Activated T-cell treated with anti-CD3 and anti-CD28 coated beads, Interleukin-2, amount 50 U/mL, for 4 hours (primary cell): ENCODE results near the gene WNT7A. TPM values are rescaled to one million over a fixed set of nuclear protein-coding genes. Genes with fewer than 3 reads are reported as not detected.
"Not testable (repeated sequence)": the region's sequence is repeated elsewhere in the genome, so short reads cannot be mapped to it uniquely, and the experiment has no call there.

Experiments
- ATAC-seq, 2 donors: fragments of 200-7000 bp; cut with Tn5 transposase; one replicate each; pipeline ENCODE4 v1.10.0; 2021
- DNase-seq: peaks from one replicate; pipeline ENCODE4 v3.0.0-alpha.2; 2020
- H3K27me3 Mint-ChIP-seq: one replicate; pipeline ENCODE4 v1.8.0; 2021; ENCODE audit warnings: low read depth, mixed read lengths
- H3K36me3 Mint-ChIP-seq: one replicate; pipeline ENCODE4 v1.8.0; 2022; ENCODE audit warnings: mixed read lengths; ENCODE audit not compliant: insufficient read depth
- H3K4me1 Mint-ChIP-seq: one replicate; pipeline ENCODE4 v1.8.0; 2021; ENCODE audit warnings: low read depth, mixed read lengths
- H3K4me3 Mint-ChIP-seq: one replicate; pipeline ENCODE4 v1.8.0; 2021; ENCODE audit warnings: mild to moderate bottlenecking, moderate library complexity, mixed read lengths
- H3K9me3 Mint-ChIP-seq: one replicate; pipeline ENCODE4 v1.8.0; 2021; ENCODE audit warnings: mixed read lengths
- total RNA-seq, 3 donors: library from RNA; stranded (reverse); gene quantifications; one replicate each; pipeline ENCODE4 v1.2.1, GENCODE V29; 2021

WNT7A gene
- total RNA-seq, 3 donors from 2014 or later: 0.08 to 0.24 (median 0.10) TPM

DNA sequence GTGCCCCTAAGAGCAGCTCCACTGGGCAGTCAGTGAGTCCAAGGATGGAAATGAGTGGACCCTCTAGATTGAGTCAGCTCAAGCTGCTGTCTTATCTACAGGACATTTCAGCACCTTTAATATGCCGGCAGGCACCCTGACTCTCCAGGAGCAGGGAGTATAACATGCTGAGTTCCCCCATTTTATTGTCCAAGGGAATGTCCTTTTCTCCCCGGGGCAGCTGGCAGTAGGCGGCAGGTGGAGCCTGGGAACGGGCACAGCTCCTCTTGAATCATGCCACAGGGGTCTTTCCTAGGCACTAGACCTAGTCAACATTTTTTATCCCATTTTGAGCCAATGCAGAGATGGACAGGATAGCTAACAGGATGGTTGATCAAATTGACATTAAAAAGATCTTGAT is 14.8 kb downstream of the WNT7A start:
- Mint-ChIP-seq H3K27me3 (no peaks in the 10 kb centered on the region), H3K4me3 (no peak overlapping the region), H3K36me3 (peaks cover 2% of the 10 kb centered on the region), H3K4me1 (peaks cover 62% of the 10 kb centered on the region), H3K9me3 (no peaks in the 10 kb centered on the region)
- ATAC-seq (no peak), DNase-seq (no peak)

- Mint-ChIP-seq H3K27me3 (no peaks in the 10 kb centered on the region), H3K4me3 (no peak overlapping the region), H3K4me1 (peaks cover 55% of the 10 kb centered on the region), H3K36me3 (peaks cover 2% of the 10 kb centered on the region), H3K9me3 (no peaks in the 10 kb centered on the region)
- no peak for ATAC-seq
- DNase-seq: no peak
Measured at GRCh38 chr3:13863965-13864595, 15.8 kb downstream of the WNT7A start.

DNA sequence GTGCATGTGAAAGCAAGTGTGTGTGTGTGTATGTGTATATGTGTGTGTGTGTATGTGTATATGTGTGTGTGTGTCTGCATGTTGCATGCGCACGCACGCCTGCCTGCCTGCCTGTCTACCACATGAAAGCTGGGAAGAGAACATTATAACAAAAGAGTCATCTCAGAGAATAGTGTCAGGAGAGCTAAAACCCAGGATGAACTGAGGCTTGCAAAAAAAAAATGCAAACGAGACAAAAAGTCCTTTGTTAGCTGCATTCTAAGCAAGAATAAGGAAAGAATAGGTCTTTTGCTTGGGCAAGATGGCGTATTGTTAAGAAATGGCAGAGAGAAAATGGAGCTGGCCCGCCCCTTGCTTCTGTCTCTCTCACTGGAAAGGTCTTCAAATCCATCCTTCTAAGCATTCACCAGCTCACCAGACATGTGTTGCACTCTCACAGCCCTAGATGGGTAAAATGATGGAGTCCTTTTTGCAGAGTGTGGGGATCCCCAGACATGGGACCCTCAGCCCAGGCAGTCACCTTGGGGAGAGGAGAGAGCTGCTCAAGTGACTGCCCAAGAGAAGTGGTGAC is 16.4 kb downstream of the WNT7A start:
- ATAC-seq: no peak
- Mint-ChIP-seq H3K9me3 (no peaks in the 10 kb centered on the region), H3K4me1 (peaks cover 50% of the 10 kb centered on the region), H3K27me3 (no peaks in the 10 kb centered on the region), H3K36me3 (peaks cover 2% of the 10 kb centered on the region), H3K4me3 (no peak overlapping the region)
- DNase-seq: no peak

DNA sequence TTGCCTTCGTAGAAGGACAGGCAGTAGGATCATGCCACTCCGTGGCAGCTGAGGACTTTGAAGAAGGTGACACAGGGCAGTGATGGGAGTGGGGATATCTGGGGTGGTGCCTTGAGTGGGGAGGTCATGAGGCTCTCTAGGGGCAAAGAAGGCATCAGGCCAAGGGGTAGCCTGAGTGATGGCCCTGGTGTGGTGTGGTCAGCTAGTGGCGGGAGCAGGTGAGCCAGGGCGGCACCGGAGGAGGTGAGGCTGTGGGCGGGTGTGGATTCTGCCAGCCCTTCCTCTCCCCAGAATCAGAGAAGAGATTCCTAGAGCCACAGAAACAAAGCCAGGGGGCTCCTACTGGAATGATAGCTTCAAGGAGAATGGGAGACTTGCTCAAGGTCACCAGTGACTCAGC is 18.4 kb downstream of the WNT7A start:
- H3K4me3 Mint-ChIP-seq: no peak overlapping the region
- ATAC-seq (no peak), DNase-seq (no peak)
- H3K9me3 Mint-ChIP-seq: no peaks in the 10 kb centered on the region
- H3K4me1 Mint-ChIP-seq: peaks cover 33% of the 10 kb centered on the region
- peaks cover 2% of the 10 kb centered on the region for H3K36me3 Mint-ChIP-seq
- peaks cover 4% of the 10 kb centered on the region for H3K27me3 Mint-ChIP-seq

DNA sequence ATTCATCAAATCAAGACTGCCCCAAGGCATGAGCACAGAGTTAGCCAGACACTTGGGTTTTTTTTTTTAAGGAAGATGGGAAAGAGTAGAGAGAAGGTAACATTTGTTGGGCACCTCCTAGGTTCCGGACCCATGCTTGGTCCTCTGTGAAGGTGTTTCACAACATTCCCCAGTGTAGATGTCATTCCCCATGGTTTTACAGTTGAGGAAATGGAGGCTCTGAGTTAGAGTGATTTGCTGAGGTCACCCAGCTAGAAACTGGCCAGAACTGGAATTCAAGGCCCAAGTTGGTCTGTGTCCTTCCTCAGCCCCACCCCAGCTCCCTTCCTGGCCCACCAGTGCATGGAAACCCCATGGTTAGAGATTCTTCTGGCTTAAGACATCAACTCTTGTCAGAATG is 19.9 kb downstream of the WNT7A start:
- Mint-ChIP-seq H3K9me3 (no peaks in the 10 kb centered on the region), H3K36me3 (peaks cover 2% of the 10 kb centered on the region), H3K27me3 (peaks cover 4% of the 10 kb centered on the region), H3K4me3 (no peak overlapping the region), H3K4me1 (peaks cover 18% of the 10 kb centered on the region)
- no peak for ATAC-seq
- no peak for DNase-seq

DNA sequence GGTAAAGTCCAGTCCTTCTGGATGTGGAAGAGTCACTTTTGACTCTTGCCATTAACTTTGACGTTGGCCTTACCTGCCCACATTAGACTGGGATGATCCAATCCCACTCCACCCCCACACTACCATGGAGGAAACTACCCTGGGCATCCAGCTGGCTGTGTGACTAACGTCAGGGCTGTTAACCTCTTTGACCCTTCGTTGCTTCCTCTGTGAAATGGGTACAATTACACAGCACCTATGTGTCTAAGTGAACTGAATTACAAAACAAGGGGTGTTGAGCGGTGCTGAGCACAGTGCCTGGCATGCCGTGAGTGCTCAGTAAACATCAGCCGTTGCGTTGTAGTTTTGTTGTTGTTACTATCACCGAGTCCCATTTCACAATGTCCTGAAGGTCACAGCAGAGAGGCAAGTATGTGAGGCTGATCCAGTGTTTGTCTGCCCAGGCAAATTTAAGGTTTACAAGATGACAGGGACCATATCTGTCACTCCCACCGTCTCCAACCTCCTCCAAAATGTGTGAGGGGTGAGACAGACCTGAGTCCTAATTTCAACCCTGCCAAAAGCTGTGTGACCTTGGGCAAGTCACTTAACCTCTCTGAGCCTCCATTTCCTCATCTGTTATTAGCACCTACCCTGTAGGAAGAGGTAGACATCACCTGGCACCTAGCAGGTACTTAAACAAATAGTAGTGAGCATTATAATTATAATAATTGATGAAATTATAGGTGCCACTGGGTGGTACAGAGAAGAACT is 20.9 kb downstream of the WNT7A start:
- H3K9me3 Mint-ChIP-seq: no peaks in the 10 kb centered on the region
- peaks cover 4% of the 10 kb centered on the region for H3K27me3 Mint-ChIP-seq
- DNase-seq (no peak), ATAC-seq (no peak)
- no peak overlapping the region for H3K4me3 Mint-ChIP-seq
- peaks cover 12% of the 10 kb centered on the region for H3K4me1 Mint-ChIP-seq
- H3K36me3 Mint-ChIP-seq: peaks cover 2% of the 10 kb centered on the region

GRCh38 chr3:13857702-13858380 is 22.0 kb downstream of the WNT7A start:
- Mint-ChIP-seq H3K36me3 (peaks cover 2% of the 10 kb centered on the region), H3K4me1 (peaks cover 17% of the 10 kb centered on the region), H3K4me3 (no peak overlapping the region), H3K9me3 (no peaks in the 10 kb centered on the region), H3K27me3 (peaks cover 7% of the 10 kb centered on the region)
- no peak for ATAC-seq
- no peak for DNase-seq

DNA sequence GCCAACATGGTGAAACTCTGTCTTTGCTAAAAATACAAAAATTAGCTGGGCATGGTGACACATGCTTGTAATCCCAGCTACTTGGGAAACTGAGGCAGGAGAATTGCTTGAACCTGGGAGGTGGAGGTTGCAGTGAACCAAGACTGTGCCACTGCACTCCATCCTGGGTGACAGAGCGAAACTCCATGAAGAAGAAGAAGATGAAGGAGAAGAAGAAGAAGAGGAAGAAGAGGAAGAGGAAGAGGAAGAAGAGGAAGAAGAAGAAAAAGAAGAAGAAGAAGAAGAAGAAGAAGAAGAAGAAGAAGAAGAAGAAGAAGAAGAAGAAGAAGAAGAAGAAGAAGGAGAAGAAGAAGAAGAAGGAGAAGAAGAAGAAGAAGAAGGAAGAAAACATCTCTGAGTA is 23.2 kb downstream of the WNT7A start:
- not testable (repeated sequence) for ATAC-seq, DNase-seq, H3K27me3 Mint-ChIP-seq, H3K36me3 Mint-ChIP-seq, H3K9me3 Mint-ChIP-seq, H3K4me3 Mint-ChIP-seq
- peaks cover 17% of the 10 kb centered on the region for H3K4me1 Mint-ChIP-seq

- peaks cover 22% of the 10 kb centered on the region for H3K4me1 Mint-ChIP-seq
- peaks cover 11% of the 10 kb centered on the region for H3K27me3 Mint-ChIP-seq
- ATAC-seq (no peak), DNase-seq (no peak)
- H3K9me3 Mint-ChIP-seq: no peaks in the 10 kb centered on the region
- no peak overlapping the region for H3K4me3 Mint-ChIP-seq
- peaks cover 7% of the 10 kb centered on the region for H3K36me3 Mint-ChIP-seq
Measured at GRCh38 chr3:13856006-13856405, 23.9 kb downstream of the WNT7A start.

GRCh38 chr3:13854492-13854891 is 25.4 kb downstream of the WNT7A start:
- Mint-ChIP-seq H3K36me3 (peaks cover 9% of the 10 kb centered on the region), H3K27me3 (peaks cover 11% of the 10 kb centered on the region), H3K4me1 (peaks cover 22% of the 10 kb centered on the region), H3K4me3 (no peak overlapping the region), H3K9me3 (no peaks in the 10 kb centered on the region)
- DNase-seq: no peak
- ATAC-seq: no peak

DNA sequence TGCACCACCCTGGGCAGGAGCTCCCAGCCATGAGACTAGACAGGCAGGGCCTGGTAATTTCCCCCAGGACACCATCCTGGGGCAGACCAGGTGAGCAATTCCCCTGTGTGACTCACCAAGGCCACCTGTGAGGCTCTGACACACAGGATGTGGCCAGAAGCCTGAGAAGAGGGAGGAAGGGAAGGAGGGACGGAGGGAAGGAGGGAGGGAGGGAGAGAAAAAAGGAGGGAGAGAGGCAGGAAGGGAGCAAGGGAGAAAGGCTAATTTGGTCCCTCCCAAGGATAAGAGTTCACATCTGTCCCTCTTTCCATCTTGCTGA is 25.9 kb downstream of the WNT7A start:
- ATAC-seq (no peak), DNase-seq (no peak)
- Mint-ChIP-seq H3K27me3 (peaks cover 11% of the 10 kb centered on the region), H3K4me1 (peaks cover 22% of the 10 kb centered on the region), H3K4me3 (no peak overlapping the region), H3K9me3 (no peaks in the 10 kb centered on the region), H3K36me3 (peaks cover 11% of the 10 kb centered on the region)

- Mint-ChIP-seq H3K9me3 (no peaks in the 10 kb centered on the region), H3K27me3 (peaks cover 11% of the 10 kb centered on the region), H3K4me1 (peaks cover 22% of the 10 kb centered on the region), H3K36me3 (peaks cover 11% of the 10 kb centered on the region), H3K4me3 (no peak overlapping the region)
- ATAC-seq (no peak), DNase-seq (no peak)
Measured at GRCh38 chr3:13853256-13853977, 26.5 kb downstream of the WNT7A start.

DNA sequence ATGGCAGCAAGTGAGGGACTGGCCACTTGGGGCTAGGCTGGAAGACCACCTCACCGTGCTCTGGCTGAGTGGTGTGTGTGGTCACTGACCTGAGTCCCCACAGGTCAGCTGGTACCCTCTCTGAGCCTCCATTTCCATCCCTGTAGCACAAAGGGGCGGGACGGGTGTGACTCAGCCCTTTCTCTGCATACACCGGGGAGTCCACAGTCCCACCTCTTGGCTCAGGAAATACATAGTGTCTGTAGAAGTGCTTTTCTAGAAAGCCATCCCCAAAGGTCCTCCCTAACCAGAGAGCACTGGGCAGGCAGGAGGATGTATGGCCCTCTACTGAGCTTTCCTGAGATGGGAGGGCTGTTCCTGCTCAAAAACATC is 27.2 kb downstream of the WNT7A start:
- no peak for ATAC-seq
- DNase-seq: no peak
- peaks cover 22% of the 10 kb centered on the region for H3K4me1 Mint-ChIP-seq
- no peak overlapping the region for H3K4me3 Mint-ChIP-seq
- H3K36me3 Mint-ChIP-seq: peaks cover 11% of the 10 kb centered on the region
- H3K27me3 Mint-ChIP-seq: peaks cover 9% of the 10 kb centered on the region
- H3K9me3 Mint-ChIP-seq: no peaks in the 10 kb centered on the region

GRCh38 chr3:13851997-13852637 is 27.8 kb downstream of the WNT7A start:
- Mint-ChIP-seq H3K27me3 (peaks cover 7% of the 10 kb centered on the region), H3K9me3 (no peaks in the 10 kb centered on the region), H3K4me3 (no peak overlapping the region), H3K36me3 (peaks cover 11% of the 10 kb centered on the region), H3K4me1 (peaks cover 21% of the 10 kb centered on the region)
- ATAC-seq (no peak), DNase-seq (no peak)
